ENCODE measurements around the gene BTN2A1.
A peak's percentile ranks its signal among the peaks of the same experiment; 100 is the strongest.

BTN2A1 gene

DNA sequence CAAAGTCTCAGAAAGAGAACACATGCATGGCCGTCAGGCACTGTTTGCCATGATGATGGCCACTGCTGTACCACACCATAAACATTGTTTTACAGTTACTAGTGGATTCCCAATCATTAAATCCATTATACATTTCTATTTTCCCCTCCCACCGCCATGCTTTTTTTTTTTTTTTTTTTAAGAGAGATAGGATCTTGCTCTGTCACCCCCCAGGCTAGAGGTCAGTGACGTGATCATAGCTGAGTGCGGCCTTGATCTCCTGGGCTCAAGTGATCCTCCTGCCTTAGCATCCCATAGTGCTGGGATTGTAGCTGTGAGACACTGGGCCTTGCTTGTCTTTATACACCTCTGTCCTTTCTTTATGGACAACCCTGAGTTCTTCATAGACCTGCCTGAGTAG lies 21.7 kb upstream of the BTN2A1 start:
- no peak for DNase-seq (ENCODE audit: low spot score)
- no peak for TF ChIP-seq CTCF (IDR thresholded peaks at IDR 0.05; ENCODE audit: extremely low read depth, missing control alignments)

- no peak for TF ChIP-seq CTCF (IDR thresholded peaks at IDR 0.05; ENCODE audit: extremely low read depth, missing control alignments)
- no peak for DNase-seq (ENCODE audit: low spot score)
These were observed 20.2 kb upstream of the BTN2A1 start for GRCh38 chr6:26437550-26437949.

DNA sequence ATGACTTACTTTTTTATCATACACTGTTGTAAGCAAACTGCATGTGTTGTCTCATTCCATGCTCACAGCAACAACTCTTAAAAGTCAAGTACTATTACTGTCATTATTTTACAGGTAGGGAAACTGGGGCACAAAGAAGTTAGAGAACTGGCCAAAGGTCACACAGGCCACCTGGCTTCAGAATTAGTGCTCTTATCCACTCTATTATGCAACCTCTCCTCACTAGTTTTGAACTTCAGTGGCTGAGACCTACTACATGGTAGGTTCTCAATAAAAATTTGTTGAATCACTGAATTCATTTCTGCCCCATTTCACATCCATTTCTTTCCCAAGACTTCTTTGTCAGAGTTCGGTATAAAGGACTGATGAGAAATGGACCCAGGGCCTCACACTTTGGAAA lies 19.8 kb upstream of the BTN2A1 start:
- TF ChIP-seq CTCF (IDR thresholded peaks at IDR 0.05; ENCODE audit: extremely low read depth, missing control alignments), result no peak
- no peak for DNase-seq (ENCODE audit: low spot score)

- no peak for TF ChIP-seq CTCF (IDR thresholded peaks at IDR 0.05; ENCODE audit: extremely low read depth, missing control alignments)
- no peak for DNase-seq (ENCODE audit: low spot score)
These were observed 18.3 kb upstream of the BTN2A1 start for GRCh38 chr6:26439151-26440125.

DNA sequence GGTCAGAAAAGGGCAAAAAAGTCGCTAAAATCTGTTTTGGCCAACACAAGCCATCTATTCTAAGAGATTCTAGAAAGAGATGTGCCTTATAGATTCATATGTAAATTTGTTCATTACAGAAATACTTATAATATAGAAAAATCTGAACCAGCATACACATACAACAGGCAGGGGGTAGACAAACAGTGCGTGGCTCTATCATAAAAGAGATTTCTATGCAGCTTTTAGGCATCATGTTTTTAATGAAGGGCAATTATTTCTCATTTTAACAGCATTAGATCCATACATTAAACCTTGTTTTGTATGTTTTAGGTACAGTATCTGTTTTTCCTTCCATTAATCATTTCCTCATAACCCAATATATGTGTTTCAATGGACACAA lies 16.8 kb upstream of the BTN2A1 start:
- DNase-seq (ENCODE audit: low spot score), result no peak
- TF ChIP-seq CTCF (IDR thresholded peaks at IDR 0.05; ENCODE audit: extremely low read depth, missing control alignments), result no peak

GRCh38 chr6:26441977-26442376 lies 15.8 kb upstream of the BTN2A1 start:
- TF ChIP-seq CTCF (IDR thresholded peaks at IDR 0.05; ENCODE audit: extremely low read depth, missing control alignments), result no peak
- no peak for DNase-seq (ENCODE audit: low spot score)

DNA sequence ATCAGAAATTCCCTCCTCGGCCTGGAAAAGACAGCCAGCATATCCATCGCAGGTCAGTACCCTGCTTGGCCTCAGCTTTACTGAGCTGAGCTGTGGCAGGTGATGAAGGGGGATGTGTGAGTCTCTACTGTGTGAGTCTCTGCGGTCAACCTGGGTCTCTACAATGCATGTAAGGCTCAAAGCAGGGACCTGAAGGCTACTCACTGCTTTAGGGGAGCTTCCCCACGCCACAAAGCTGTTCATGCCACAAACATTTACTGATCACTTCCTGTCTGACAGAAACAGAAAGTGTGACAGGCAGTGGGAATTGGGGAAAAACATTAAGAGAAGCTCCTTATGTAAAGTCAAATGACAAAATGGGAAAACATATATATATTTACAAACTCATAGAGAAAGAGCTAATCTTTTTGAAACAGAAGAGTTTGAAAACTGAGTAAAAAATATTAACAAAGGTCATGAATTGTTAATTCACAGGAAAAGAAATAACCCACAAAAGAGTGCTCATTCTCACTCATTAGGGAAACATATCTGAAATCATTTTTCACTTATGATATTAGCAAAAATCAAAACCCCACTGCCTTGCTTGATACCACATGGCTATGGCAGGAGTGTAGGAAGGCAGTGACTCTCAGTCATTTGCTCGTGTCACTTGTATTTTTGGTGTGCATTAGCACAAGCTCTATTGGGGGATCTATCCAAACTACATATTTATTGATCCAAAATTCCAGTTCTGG lies 11.7 kb upstream of the BTN2A1 start:
- TF ChIP-seq CTCF (IDR thresholded peaks at IDR 0.05; ENCODE audit: extremely low read depth, missing control alignments), result no peak

More for the DNA sequence above, 11.7 kb upstream of the BTN2A1 start:
- DNase-seq (ENCODE audit: low spot score), result peak; percentile 53

Data from GM20000 (cell line).